GM12873 (cell line): ENCODE data around the gene CASZ1.

Experiments
- CTCF ChIP-seq: IDR thresholded peaks from 2 replicates; pipeline ENCODE4 v1.5.1; 2012; ENCODE audit warnings: low read depth, mild to moderate bottlenecking, moderate library complexity, low read length, control low read depth; ENCODE audit not compliant: insufficient read depth; ENCODE audit errors: missing control alignments

CASZ1 gene

GRCh38 chr1:10796029-10796944, at the start of gene CASZ1:
TSS of gene CASZ1 (minus strand) at chr1:10796646. CDS start at chr1:10693889, 102,757 bp downstream.
- no peak for TF ChIP-seq CTCF

DNA sequence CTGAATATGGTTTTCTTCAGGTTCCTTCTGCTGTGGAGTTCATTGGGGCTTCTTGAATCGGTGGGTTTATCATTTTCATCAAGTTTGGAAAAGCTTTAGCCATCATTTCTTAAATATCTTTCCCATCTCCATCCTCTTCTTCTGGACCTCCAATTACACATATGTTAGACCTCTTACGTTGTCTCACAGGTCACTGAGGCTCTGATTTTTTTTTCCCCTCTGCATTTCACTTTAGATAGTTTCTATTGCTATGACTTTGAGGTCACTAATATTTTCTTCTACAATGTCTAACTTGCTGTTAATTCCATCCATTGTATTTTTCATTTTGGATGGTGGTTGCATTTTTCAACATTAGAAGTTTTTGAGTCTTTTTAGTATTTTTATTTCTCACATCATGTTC, 47.3 kb upstream of the CASZ1 start:
- no peak for TF ChIP-seq CTCF

DNA sequence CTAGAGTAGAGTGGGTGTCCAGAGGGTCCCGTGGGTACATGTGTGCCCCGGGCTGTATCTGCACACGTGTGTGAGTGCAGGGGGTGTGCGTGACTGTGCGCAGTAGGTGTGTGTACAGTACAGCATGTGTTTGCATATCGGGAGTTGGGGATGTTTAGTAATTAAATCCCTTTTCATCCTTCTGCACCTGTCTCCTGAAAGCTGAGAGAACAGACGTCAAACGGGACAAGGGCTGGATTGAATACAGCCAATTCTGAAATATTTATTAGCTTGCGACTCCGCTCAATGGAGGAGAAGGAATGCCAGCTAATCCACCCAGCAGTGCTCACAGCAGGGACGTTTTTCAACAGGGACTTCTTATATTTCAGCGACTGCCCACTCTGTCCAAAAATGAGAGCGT, 44.7 kb upstream of the CASZ1 start:
- TF ChIP-seq CTCF: no peak

DNA sequence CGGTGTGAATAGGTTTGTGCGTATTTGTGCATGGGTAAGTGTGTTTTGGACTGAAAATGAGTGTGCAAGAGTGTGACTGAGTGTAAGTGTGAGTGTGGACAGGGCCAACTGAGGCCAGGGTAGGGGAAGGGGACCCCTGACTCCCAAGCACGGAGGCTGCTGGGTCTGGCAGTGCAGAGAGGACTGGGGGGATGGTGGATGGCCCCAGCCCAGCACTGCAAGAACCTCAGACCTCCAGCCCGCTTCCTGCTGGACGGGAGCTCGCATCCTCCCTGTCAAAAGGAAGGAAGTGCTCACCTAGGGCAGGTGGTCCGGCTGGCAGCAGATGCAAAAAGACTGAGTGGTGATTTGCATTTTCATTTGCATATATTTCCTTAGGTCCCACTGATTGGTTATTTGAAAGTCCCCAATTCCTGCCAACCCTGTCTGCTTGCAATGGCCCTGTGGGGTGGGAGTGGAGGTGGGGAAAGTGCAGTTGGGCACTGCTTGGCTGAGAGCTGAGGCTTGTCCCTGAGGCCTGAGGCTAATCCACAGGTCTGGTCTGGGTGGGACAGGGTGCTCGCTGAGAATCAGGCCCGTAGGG, 42.8 kb upstream of the CASZ1 start:
- TF ChIP-seq CTCF: no peak

- no peak for TF ChIP-seq CTCF
Observed at GRCh38 chr1:10838541-10838940, 42.1 kb upstream of the CASZ1 start.

GRCh38 chr1:10836726-10837125, 40.3 kb upstream of the CASZ1 start:
- TF ChIP-seq CTCF: no peak

DNA sequence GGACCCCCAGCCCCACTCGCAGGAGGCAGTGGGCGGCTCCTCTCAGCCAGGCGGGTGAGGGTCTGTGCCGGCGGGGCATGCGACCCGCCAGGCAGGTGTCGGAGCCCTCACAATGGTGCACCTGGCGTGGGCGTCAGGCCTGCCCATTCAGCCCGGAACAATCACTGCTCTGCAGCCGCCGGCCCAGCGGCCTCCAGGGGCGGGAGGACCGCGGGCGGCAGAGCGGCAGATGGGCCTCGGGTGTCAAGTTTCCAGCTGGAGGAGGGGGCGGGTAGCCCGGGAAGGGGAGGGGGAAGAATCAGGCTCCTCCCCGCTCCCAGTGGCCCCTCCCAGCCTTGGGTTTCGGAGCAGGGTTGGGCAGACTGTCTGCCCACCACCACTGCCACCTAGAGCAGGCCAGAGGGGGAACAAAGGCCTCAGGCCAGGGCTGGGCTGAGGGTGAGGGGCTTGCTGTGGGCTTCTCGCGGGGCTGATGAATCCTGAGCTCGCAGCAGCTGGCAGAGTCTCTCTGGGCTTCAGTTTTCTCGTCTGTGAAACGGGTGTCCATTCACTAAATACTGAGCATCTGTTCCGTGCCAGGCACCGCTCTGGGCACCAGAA, 39.5 kb upstream of the CASZ1 start:
- TF ChIP-seq CTCF: no peak
